Activated CD8-positive, alpha-beta memory T cell treated with anti-CD3 and anti-CD28 coated beads for 48 hours (primary cell): Measurements from ENCODE around the gene MADCAM1.

ENCODE experiments used
- DNase-seq, 3 experiments: peaks; one replicate each; pipeline ENCODE4 v3.0.0-alpha.2; 2020; ENCODE audit warnings: low read depth in 2 of 3, low spot score in 2 of 3

The MADCAM1 gene

DNA sequence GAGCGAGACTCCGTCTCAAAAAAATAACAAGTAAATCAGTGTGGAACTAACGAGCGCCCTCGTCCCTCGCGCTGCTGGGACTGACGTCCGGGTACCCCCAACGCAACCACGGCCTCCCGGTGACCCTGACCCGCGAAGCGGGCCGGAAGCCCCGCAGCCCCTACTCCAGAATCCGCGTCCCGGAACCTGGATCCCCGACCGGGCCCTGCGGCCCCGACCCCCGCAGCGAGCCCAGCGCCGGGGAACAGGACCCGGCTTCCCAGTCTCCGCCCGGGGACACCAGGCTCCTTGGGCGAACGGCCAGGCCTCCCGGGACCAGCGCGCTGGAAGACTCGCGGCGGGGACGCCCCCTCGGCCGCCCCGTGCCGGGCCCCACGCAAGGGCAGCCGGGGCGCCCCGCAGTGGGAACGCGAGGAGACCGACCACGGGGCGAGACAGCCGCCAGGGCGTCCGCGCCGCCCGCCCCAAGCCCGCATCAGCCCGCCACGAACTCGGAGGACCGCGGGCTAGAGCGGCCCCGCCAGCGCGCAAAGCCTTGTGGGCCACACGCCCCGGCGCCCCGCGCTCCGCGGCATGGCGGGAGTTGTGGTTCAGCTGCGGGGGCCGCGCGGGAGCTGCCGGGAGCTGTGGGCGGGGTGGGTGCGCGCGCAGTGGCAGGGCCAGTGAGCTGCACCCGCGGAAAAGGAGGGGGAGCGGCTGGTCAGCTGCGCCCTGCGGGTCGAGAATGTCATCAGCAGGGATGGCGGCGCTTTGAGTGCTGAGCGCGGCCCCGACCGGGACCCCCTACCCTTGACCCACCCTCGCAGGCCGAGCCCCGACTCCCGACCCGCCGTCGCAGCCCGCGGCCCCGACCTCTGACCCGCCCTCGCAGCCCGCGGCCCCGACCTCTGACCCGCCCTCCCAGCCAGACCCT is 7.5 kb upstream of the MADCAM1 start:
- DNase-seq: peak; percentile 79 to 85 (median 84)

DNA sequence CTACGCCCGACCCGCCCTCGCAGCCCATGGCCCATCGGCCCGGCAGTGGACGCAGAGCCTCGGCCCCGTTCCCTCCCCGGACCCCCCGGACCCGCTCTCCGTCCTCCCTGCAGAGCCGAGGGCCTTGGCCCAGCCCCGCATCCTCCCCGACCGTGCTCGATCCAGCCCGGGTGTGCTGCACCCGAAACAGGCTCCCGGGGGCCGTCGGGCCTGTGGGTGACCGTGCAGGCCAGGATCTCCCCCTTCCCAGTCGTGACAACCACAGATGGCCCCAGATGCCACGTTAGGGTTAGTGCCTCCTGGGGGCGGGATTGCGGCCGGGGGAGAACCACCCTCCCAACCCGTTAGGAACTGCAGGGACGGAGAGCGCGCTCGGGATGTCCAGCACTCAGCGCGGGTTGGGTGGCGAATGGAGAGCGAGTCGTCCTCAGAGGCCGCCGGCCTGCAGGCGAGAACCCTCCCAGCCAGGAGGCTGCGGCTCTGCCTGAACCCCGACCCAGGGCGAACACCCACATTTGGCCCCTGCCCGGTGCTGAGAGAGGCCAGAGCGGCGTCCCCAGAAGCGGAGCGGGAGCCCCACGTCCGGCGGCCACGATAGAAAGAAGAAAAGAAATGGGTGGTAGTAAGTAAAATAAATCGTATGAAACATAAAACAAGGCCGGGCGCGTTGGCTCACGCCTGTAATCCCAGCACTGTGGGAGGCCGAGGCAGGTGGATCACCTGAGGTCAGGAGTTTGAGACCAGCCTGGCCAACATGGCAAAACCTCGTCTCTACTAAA is 6.7 kb upstream of the MADCAM1 start:
- no peak for DNase-seq

DNA sequence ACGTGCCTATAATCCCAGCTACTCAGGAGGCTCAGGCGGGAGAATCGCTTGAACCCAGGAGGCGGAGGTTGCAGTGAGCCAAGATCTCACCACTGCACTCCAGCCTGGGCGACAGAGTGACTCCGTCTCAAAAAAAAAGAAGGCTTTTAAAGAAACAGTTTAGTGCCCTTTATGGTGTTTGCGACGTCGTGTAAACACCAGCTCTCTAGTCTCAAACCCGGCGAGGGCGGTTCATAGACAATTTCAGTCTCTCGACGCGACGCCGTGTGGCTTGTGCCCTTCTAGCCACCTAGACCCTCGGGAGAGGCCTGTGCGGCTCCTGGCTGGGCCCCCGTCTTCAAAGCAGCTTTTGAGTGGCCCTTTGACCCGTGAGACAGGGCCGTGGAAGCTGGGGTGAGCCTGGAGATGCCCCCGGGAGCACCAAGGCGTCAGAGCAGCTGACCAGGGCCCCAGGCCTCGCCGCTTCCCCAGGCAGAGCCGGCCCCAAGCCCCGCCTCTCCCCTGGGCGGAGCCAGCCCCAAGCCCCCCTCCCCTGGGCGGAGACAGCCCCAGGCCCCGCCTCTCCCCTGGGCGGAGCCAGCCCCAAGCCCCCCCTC is 5.0 kb upstream of the MADCAM1 start:
- DNase-seq: no peak

DNA sequence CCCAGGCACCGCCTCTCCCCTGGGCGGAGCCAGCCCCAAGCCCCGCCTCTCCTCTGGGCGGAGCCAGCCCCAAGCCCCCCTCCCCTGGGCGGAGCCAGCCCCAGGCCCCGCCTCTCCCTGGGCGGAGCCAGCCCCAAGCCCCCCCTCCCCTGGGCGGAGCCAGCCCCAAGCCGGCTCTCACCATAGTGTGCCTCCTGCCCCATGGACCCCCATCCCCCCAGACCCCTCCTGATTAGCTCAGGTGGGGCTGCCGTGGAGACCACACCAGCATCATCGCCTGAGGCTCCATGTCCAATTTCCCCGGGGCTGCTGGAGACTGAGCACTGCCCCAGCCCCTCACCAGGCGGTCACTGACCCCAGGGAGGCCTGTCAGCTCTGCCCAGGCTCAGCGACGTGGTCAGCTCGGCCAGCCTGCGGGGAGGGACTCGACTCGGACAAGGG is 4.2 kb upstream of the MADCAM1 start:
- no peak for DNase-seq

DNA sequence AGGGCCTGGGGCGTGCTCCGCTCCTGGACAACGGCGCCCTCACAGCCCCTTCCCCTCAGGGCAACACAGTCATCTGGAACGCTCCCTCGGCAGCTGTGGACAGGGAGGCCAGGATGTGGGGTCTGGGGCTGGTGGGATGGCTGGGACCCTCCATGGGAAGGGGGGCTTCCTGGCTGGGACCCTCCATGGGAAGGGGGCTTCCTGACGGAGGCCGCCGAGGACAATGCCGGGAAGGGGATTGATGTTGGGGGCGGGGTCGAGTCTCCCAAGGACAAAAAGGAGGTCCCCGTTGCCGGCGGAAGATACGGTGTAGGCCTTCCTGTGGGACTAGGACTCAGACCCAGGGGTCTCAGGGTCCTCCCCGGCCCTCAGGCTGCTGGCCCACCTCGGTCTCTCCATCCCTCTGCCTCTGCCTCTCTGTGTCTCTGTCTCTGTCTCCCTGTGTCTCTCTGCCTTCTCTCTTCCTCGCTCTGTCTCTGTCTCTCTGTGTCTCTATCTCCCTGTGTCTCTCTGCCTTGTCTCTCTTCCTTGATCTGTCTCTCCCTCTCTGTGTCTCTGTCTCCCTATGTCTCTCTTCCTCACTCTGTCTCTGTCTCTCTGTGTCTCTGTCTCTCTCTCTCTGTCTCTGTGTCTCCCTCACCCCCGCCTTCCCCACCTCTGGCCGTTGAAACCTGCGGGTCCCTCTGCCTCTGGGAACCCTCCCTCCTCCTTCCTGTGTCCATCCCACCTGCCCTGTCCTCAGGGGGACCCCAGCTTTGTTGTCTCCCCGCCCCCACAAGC is 2.7 kb upstream of the MADCAM1 start:
- DNase-seq: no peak

DNA sequence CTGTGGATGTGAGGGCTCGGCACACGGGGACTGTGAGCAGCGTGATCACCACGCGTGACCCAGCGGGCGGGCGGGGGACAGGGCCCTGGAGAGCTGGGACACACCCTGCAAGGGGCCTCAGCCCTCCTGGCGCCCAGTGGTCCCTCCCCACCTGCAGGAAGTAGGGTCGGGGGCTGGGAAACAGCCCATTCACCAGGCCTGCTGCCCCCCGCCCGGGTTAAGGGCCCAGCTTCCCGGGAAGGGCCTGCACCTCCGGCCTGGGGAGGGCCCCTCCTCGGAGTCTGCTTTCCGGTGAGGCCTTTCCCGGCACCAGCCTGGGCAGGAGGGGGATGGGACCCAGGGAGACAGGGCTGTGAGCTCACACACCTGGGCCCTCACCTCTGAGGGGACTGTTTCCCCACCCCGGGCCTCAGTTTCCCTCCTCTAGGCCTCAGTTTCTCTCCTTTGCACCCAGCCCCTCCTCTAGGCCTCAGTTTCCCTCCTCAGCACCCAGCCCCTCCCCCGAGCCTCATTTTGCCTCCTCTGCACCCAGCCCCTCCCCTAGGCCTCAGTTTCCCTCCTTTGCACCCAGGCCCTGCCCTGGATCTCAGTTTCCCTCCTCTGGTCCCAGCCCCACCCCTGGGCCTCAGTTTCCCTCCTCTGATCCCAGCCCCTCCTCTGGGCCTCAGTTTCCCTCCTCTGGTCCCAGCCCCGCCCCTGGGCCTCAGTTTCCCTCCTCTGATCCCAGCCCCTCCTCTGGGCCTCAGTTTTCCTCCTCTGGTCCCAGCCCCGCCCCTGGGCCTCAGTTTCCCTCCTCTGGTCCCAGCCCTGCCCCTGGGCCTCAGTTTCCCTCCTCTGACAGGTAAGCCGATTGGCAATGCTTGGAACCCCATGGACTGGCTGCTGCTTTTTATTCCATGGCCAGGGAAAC is 1.9 kb upstream of the MADCAM1 start:
- DNase-seq: no peak

DNA sequence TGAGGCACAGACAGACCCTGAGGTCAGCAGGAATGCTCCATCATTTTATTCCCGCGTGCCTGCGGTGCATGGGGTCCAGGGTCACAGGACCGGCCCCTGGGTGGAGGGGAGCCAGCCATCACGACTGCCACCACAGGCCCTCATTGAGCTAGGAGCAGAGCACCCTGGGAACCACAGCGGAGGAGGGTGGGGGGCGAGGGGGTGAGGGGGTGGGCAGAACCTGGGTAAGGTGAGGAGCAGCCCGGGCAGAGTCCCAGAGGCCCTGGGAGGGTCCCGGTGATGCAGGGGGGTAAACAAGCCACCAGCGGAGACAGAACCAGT is 1.2 kb upstream of the MADCAM1 start:
- no peak for DNase-seq

DNA sequence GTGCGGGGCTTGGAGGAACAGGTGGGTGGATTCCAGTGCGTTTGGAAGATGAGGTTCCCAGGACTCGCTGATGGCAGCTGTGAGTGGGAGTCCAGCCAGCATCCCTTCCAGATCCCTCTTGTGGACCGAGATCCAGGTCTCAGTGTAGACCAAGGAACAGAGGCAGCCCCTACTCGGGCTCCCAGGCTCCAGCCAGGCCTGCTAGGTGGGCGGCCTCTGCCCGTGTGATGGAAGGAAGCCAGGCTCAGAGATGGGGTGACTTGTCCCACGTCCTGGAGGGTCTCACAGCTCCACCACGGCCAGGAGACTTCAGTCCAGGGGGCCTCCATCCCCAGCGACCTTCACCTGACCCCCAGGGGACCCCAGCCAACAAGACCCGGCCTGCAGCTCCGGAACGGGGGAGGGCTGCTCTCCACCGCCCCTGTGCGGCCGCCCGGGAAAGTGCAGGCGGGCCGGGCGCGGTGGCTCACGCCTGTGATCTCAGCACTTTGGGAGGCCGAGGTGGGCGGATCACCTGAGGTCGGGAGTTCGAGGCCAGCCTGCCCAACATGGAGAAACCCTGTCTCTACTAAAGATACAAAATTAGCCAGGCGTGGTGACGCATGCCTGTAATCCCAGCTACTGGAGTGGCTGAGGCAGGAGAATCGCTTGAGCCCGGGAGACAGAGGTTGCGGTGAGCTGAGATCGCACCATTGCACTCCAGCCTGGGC is 729 bp upstream of the MADCAM1 start:
- peak; percentile 38 to 52 (median 42) for DNase-seq

DNA sequence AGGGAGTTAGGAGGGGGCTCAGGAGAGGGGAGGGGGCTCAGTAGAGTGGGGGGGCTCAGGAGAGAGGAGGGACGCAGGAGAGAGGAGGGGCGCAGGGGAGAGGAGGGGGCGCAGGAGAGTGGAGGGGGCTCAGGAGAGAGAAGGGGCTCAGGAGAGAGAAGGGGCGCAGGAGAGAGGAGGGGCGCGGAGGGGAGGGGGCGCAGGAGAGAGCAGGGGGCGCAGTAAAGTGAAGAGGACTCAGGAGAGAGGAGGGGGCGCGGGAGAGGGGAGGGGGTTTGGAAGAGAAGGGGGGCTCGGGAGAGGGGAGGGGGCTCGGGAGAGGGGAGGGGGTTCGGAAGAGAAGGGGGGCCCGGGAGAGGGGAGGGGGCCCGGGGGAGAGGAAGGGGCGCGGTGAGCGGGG is 700 bp downstream of the MADCAM1 start:
- DNase-seq: no peak

DNA sequence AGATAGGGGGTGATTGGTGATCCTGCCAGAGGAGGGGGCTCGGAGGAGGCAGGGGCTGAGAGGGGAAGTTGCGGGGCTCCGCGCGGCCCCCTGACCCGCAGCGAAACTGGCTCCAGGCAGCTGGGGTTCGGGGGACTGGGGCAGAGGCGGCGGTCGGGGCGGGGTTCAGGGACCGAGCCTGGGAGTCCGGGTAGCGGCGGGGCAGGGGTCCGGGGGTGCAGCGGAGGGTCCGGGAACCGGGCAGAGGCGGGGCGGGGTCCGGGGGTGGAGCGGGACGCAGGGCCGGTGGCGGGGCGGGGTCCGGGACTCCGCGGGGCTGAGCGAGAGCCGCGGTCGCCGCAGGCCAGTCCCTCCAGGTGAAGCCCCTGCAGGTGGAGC is 1.2 kb downstream of the MADCAM1 start:
- no peak for DNase-seq

DNA sequence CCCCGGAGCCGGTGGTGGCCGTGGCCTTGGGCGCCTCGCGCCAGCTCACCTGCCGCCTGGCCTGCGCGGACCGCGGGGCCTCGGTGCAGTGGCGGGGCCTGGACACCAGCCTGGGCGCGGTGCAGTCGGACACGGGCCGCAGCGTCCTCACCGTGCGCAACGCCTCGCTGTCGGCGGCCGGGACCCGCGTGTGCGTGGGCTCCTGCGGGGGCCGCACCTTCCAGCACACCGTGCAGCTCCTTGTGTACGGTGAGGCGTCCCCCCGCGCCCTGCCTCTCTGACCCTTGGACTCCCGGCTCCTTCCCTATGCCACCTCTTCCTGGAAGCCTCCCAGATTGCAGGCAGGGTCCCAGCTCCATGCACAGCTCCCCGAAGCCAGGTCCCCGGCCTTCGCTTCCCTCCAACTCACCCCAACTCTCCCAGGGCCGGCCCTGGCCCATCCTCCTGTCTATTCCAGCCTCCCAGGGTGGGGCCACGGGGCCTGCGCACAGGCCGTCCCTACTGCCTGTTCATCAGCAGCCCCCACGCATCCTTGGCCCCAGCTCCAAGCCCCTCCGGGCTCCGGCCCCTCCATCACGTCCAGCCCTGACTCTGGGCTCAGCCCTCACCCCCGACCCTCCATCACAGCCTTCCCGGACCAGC is 1.7 kb downstream of the MADCAM1 start:
- DNase-seq: no peak

DNA sequence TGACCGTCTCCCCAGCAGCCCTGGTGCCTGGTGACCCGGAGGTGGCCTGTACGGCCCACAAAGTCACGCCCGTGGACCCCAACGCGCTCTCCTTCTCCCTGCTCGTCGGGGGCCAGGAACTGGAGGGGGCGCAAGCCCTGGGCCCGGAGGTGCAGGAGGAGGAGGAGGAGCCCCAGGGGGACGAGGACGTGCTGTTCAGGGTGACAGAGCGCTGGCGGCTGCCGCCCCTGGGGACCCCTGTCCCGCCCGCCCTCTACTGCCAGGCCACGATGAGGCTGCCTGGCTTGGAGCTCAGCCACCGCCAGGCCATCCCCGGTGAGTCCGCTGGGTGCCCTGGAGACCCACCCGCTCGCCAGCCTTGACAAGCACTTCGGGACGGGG is 2.2 kb downstream of the MADCAM1 start:
- no peak for DNase-seq

DNA sequence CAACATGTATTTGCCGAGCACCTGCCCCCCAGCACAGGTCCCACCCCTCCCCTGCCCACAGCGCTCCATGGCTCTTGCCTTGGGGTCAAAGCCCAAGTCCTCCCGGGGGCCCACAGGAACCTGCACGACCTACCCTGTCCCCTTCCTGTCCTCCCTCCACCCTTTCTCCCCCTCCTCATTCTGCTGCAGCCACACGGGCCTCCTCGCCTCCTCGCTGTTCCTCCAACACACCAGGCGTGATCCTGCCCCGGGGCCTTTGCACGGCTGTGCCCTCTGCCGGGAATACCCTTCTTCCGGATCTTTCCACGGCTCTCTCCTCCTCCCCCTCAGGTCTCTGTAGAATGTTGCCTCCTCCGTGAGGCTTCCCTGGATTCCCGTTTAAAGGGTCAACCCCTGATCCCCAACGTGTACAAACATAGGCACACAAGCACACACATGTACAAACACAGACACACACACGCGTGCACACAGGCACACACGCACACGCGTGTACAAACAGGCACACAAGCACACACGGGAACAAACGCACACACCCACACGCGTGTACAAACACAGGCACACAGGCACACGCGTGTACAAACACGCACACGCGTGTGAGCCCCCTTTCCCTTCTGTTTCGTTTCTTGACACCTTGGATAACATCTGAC is 2.8 kb downstream of the MADCAM1 start:
- no peak for DNase-seq

DNA sequence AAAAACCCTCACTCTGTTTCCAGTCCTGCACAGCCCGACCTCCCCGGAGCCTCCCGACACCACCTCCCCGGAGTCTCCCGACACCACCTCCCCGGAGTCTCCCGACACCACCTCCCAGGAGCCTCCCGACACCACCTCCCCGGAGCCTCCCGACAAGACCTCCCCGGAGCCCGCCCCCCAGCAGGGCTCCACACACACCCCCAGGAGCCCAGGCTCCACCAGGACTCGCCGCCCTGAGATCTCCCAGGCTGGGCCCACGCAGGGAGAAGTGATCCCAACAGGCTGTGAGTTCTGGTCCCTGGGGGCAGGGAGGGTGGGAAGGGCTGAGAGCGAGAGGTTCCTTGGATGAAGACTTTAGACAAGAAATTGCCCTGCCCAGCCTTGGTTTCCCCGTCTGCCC is 5.4 kb downstream of the MADCAM1 start:
- no peak for DNase-seq

DNA sequence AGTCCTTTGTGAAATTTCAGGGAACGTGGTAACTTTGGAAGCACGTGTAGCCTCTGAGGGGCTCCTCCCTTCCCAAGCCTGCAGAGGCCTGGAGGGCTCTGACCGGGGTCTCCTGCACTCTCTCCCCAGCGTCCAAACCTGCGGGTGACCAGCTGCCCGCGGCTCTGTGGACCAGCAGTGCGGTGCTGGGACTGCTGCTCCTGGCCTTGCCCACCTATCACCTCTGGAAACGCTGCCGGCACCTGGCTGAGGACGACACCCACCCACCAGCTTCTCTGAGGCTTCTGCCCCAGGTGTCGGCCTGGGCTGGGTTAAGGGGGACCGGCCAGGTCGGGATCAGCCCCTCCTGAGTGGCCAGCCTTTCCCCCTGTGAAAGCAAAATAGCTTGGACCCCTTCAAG is 8.3 kb downstream of the MADCAM1 start:
- DNase-seq: no peak

DNA sequence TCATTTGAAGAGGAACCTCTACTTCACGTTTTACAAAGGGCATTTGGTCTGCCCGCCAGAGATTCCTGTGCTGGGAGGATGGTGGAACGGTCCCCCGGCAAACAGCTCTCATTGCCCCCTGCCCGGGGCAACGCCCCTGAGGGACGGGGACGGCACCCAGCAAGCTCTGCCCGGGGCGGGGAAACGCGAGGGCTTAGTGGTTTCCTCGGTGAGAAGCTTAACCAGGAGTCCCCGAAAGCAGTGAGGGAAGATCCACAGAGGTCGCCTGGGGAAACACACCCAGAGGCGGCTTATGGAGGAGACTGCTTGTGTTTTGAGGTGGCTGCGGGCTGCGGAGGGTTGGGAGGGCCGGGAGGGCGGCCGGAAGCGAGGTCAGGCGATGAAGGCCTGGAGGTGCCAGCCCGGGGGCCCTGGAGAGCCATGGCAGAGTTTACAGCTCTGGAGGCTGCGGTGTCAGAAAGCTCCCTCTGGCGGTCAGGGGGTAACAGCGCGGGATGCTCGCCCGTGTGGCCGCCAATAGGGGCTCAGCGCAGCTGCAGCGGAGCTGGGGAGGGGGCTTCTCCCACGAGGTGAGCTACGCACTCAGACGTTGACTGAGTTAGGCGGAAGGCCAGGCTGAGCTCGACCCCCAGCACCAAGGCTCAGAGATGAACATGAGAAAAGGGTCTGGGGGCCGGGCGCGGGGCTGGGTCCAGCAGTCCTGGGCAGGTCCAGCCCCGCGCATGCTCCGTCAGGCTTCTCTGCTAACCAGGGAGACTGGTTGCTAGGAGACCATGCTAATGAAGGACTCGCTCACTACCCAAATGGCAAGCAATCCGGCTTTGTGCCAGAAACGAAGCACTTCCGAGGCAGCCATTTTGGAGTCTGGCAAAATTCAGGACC is 10.4 kb downstream of the MADCAM1 start:
- peak; percentile 85 to 94 (median 87) for DNase-seq

DNA sequence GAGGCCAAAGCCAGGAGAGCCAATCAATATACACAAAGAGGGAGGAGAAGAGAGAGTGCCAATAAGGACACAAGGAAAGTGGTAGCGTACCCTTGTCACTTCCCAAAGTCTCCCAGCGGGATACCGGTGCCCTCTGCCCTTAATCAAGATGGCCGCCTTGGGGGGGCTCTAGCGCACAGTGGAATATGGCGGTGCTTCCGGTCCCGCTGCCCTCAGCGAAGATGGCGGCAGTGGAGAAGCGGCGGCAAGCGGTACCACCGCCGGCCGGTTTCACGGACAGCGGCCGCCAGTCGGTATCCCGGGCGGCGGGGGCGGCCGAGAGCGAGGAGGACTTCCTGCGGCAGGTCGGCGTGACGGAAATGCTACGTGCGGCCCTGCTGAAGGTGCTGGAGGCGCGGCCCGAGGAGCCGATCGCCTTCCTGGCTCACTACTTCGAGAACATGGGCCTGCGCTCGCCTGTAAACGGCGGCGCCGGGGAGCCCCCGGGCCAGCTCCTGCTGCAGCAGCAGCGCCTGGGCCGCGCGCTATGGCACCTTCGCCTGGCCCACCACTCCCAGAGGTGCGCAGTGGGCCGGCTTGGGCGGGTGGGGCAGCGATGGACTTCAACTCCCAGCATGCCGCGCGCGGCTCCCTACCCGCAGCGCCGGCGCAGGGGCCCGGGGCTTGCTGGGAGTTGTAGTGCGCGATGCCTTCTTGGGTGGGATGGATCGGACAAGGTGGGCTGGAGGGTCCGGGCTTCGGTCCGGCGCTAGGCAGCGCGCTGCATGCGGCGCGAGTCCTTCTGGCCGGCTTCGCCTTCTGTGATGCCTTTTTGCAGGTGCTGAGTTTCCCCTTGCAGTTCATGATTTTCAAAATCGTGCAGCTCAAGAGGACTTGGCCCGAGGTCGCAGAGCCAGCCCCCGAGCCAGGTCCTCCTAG is 11.3 kb downstream of the MADCAM1 start, which contains the start of gene TPGS1:
TSS of gene TPGS1 (plus strand) at position 212 of the 918 bp plus-strand sequence. CDS start at position 222, 10 bp downstream.
- peak; percentile 49 to 77 (median 62) for DNase-seq
